GM18519 (cell line): ENCODE data around the gene LIN7A.

Source experiments
- ATAC-seq: cut with Tn5 transposase; IDR thresholded peaks from one replicate; pipeline ENCODE4 v1.9.1; 2021; ENCODE audit warnings: mild to moderate bottlenecking, moderate library complexity; ENCODE audit not compliant: unreplicated experiment, low FRiP score

The LIN7A gene, protein sequence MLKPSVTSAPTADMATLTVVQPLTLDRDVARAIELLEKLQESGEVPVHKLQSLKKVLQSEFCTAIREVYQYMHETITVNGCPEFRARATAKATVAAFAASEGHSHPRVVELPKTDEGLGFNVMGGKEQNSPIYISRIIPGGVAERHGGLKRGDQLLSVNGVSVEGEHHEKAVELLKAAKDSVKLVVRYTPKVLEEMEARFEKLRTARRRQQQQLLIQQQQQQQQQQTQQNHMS

DNA sequence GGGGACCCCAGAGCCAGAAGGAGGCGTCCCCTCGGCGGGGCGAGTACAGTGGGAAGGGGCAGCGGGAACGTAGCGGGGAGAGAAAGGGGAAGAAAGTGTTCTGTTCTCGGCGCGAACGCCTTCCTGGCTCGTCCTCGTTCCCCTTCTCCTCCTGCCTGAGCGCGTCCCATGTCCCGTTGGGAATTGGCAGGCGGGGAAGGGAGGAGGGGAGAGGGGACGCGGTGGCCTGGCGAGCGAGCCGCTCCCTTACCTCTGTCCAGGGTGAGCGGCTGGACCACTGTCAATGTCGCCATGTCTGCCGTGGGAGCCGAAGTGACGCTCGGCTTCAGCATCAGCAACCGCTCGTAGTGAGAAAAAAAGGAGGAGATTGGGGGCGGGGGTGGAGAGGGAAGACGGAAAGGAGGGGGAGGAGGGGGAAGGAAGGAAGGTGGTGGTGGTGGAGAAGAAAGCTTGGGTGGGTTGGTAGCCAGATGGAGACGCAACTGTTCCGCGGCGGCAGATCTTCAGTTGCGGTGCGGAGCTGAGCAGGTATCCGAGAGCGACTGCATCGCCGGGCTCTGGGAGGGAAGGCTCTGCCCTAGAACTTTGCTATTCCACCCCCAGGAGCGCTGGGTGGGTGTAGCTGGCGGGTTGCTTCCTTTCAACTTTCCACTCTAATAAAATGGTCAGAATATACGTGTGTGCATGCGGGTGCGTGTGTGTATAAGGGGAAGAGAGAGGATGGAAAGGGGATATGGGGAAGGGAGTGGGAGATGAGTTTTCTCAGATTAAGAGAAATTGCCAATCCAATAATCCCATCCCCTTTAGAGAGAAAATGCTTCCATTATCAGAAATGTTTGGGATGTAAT lies at the start of gene LIN7A:
Gene LIN7A (minus strand): TSS at position 544 of the 848 bp plus-strand sequence. CDS start 212 bp downstream, at position 332.
- ATAC-seq, result peak; percentile 17

DNA sequence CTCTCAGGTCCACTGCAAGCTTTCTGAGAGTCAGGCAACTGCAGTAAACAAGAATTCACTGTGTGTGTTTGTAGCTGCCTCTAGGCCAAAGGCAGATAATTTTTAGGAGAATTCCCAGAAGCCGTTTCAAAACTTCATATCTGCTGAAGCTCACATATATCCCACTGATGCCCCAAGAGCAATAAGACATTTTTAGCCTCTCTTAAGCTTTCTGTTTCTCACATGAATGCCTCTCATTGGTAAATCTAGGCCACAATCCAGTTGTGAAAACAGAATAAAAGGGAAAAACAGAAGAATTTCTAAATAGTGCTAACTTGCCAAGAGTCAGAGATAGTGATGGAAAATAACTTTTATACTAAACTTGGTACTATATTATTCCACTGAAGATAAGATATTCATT lies 48.5 kb upstream of the LIN7A start:
- ATAC-seq, result no peak

GRCh38 chr12:80979816-80980215 lies 42.1 kb upstream of the LIN7A start:
- ATAC-seq, result no peak

DNA sequence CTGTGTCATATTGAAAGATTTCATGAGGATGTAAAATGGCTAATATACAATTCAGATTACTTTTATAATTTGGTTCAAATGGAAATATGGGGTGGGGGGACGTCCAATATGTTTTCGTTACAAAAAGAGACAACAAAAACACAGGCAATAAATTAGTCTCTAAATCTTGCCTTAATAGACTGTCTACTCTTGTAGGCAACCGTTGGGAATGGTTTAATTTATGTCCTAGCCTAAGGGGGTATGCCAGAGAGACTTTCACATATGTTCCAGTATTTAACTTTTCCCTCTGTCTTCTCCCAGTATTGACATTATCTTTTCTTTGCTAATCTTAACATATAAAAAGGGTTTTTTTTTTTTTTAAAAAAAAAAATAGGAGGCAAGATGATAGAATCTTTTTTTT lies 41.5 kb upstream of the LIN7A start:
- ATAC-seq, result no peak

DNA sequence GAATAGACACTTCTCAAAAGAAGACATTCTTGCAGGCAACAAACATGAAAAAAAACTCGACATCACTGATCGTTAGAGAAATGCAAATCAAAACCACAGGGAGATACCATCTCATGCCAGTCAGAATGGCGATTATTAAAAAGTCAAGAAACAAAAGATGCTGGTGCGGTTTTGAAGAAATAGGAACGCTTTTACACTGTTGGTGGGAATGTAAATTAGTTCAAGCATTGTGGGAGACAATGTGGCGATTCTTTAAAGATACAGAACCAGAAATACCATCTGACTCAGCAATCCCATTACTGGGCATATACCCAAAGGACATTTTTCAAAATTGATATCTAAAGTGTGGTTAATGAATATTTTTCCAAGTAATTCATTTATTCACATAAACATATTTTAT lies 39.6 kb upstream of the LIN7A start:
- ATAC-seq, result no peak

DNA sequence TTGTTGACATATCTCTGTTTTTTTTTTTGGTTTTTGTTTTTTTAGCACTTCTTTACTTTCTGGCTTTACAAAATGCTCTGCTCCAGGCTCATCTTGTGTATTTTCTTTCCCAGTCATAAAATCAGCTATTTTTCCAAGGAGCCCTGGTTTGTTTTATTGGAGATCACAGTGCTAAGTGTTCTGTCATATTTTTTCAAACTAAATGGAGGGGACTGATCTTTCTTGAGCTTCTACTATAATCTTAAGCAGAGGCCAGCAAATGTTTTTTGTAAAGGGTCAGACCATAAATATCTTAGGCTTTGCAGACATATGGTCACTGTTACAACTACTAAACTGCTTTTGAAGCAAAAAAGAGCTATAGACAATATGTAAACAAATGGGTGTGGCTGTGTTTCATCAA lies 30.6 kb upstream of the LIN7A start:
- ATAC-seq, result no peak

DNA sequence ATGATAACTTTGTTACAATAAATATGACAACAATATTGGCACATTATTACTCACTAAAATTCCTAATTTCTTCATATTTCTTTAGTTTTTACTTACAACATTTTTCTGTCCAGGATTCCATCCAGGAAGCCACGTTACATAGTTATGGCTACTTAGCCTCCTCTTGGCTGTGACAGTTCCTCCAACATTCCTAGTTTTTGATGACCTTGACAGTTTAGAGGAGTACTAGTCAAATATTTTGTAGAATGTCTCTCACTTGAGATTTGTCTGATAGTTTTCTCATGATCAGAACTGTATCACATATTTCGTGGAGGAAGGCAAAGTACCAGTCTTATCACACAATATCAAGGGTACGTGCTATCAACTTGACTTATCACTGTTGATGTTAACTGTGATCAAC lies 29.8 kb upstream of the LIN7A start:
- no peak for ATAC-seq

DNA sequence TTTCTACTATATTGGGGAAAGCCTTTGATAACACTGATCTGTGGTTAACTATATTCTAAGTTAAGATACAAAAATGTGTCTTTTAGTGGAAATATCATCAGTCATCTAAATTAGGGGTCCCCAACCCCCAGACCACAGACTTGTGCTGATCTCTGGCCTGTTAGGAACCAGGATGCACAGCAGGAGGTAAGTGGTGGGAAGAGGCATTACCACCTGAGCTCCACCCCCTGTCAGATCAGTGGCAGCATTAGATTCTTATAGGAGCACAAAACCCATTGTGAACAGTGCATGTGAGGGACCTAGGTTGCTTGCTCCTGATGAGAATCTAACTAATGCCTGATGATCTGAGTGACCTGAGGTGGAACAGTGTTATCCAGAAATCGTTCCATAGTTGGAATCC lies 28.3 kb upstream of the LIN7A start:
- ATAC-seq, result no peak

DNA sequence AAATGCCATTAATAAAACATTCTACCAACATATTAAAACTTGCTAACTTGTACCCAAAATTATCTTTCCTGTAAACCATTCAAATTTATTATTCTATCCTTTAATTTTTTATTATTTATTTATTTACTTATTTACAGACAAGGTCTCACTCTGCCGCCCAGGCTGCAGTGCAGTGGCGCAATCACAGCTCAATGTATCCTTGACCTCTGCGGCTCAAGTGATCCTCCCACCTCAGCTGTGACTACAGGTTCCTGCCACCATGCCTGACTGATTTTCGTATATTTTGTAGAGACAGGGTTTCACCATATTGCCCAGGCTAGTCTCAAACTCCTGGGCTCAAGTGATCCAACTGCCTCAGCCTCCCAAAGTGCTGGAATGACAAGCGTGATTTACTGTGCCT lies 20.4 kb upstream of the LIN7A start:
- no peak for ATAC-seq

DNA sequence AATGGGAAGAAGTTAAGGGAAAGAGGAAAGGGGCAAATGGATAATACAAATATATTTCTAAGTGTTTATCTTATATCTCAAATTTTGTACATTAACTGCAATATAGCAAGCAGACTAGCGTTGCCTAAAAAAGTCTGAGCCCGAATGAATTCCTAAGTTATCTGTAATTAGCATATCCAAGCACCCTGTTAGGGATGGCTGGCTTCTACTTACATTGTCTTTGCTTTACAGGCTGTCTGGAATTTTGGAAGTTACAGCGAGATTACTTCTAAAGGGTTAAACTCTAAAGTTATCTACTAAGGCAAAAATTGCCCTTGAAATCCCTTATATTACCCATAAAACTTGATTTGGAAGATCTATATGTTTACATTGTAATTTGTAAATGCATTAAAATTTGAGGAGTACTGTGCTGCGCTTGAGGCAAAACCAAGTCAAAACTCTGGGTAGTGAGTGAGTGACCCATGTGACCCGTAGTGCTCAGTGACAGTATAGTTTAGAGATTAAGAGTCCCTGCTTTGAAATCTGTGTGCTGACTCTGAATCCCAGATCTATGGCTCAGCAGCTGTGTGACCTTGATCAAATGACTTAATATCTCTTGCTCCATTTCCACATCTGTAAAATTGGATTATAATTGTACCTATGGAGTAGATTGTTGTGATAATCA lies 17.3 kb upstream of the LIN7A start:
- ATAC-seq, result no peak

GRCh38 chr12:80952443-80952842 lies 14.7 kb upstream of the LIN7A start:
- ATAC-seq, result no peak

GRCh38 chr12:80946591-80946990 lies 8.9 kb upstream of the LIN7A start:
- peak; percentile 50 for ATAC-seq

DNA sequence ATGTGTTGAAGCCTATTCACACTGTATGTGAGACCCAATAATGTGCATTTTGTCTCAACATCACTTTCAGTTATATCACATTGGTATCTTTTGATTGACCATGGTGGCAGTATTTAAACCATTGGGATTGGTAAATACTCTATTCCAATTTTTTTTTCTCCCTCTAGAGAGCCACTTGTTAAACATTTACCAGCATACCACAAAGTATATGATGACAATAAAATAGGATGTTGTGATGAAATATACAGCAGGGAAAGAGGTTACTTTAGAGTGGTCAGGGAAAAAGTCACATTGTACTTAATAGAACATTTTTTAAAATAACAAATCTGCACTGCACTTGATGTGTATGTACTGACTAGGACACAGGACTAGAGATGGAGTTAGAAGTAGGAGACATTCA lies 5.6 kb upstream of the LIN7A start:
- no peak for ATAC-seq

DNA sequence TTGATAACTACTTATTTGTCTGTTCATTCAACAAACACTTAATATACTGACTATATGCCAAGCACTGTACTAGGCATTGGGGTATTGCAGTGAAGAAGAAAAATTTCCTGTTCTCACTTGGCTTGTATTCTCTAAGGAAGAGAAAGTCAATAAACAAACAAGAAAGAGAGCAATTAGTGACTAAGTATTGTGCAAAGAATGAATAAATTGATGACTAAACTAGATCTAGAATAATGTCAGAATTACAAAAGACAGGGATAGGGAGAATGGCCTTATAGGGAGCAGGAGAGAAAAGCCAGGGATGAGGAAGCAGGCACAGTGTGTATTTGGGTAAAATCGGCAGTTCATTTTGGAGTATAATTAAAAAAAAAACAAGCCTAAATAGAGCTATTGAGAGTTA lies 4.2 kb upstream of the LIN7A start:
- no peak for ATAC-seq

DNA sequence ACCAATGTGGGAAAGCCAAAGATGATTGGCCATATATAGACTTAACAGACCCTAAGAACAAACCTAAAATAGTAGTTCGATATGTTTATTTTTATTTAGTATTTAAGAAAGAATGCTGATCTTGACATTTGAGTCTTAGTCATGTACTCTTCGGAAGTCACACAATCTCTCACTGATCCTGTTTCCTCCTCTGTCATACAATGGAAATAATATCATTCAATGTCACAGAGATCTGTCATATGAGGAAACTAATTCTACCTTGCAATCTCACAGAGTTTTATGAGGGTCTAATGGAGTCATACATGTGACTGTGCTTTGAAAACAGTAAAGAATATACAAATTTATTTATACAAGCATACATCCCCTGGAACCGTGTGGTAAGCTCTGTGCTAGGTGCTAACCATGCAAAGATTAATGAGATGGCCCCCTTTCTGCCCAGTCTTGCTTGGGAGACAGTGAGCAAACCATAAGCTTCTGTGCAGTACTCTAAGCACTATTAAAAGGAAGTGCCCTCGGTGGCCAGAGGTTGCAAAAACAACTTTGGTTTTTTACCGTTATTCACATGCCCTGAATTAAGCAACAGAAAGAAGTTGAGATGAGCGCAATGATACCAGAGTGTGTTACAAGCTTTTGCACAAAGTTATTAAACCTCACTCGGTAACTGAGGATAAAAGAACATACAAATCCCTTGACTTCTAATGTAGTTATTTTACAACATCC lies 1.7 kb upstream of the LIN7A start:
- ATAC-seq, result no peak

- ATAC-seq, result no peak
Observed at GRCh38 chr12:80938397-80938796, 663 bp upstream of the LIN7A start.

- peak; percentile 41 for ATAC-seq
Observed at GRCh38 chr12:80936642-80937390, 918 bp downstream of the LIN7A start.

GRCh38 chr12:80936353-80936641 lies 1.4 kb downstream of the LIN7A start:
- ATAC-seq, result no peak

DNA sequence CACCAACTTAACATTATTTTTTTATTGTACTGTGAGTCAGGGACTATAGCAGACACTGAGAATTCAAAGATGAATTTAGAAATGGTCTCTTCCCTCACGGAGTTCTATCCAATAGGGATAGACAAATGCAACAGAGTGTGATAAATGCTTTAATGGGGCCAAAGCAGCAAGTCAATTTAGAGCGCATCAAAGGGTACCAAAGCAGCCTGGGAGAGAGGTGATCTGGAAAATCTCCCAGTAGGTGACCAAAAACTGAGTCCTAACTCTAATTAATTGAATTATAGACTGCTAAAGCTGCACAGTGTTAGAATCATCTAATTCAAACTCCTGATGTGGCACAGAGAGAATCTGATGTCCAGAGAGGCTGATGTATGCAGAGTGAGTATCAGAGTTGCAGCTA lies 2.6 kb downstream of the LIN7A start:
- no peak for ATAC-seq

DNA sequence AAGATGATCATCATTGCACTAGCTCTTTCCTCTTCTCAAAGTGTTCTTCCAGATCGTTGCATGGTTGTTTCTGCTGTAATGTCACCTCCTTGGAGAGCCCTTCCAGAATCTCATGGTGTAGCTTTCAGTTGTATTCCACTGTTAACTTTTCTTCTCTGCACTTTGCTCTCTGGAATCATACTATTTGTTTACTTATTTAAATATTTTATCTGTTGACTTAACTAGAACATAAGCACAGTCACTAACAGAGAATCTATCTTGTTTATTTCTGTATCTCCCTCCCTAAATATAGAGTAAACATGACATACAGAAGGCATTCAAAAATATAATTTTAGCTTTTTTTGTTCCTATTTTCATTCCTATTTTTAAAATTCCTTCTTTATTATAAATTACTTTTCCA lies 11.8 kb downstream of the LIN7A start:
- ATAC-seq, result no peak
